Measurements from ENCODE around the gene CCDC80.

DNA sequence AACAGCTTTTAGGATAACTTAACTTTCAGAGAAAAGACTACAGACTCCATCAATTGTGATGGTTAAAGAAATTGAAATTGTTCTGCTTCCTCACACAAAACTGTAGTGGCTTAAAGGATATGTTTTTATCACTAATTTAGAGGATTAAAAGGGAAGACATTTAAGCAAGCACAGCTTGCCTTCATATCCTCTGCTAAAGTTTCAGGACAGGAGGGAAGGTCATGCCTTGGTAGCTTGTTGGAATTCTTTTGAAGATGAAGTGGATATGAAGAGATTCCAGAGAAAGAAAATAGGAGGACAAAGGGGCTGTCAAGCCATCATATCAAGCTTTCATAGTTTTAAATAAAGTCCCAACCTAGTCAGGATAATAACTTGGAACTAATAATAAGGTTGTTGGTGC, 33.1 kb downstream of the CCDC80 start:
- TF ChIP-seq, protein P1, sequence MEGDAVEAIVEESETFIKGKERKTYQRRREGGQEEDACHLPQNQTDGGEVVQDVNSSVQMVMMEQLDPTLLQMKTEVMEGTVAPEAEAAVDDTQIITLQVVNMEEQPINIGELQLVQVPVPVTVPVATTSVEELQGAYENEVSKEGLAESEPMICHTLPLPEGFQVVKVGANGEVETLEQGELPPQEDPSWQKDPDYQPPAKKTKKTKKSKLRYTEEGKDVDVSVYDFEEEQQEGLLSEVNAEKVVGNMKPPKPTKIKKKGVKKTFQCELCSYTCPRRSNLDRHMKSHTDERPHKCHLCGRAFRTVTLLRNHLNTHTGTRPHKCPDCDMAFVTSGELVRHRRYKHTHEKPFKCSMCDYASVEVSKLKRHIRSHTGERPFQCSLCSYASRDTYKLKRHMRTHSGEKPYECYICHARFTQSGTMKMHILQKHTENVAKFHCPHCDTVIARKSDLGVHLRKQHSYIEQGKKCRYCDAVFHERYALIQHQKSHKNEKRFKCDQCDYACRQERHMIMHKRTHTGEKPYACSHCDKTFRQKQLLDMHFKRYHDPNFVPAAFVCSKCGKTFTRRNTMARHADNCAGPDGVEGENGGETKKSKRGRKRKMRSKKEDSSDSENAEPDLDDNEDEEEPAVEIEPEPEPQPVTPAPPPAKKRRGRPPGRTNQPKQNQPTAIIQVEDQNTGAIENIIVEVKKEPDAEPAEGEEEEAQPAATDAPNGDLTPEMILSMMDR (conservative IDR thresholded peaks at IDR 0.05) = no peak
- TF ChIP-seq ZFX (IDR thresholded peaks at IDR 0.05) = no peak

Data from C4-2B (cell line).